HCT116 (cell line): Measurements from ENCODE around the gene OR13J1. TPM values are rescaled to one million over a fixed set of nuclear protein-coding genes. Genes with fewer than 3 reads are reported as not detected.

Experiments used
- ATAC-seq: fragments of 200-7000 bp; cut with Tn5 transposase; 2 replicates; pipeline ENCODE4 v1.9.1; 2020; ENCODE audit warnings: mild to moderate bottlenecking, moderate library complexity
- BruUV-seq: library from RNA; stranded (reverse); fragments of 400-500 nt; replicated peaks from 2 replicates; lab custom pipeline; 2021; lab: Mats Ljungman, UMichigan
- CTCF ChIA-PET: fragments of 300-600 bp; sonication (Branson Sonifier 250); formaldehyde crosslinking; loops from one replicate; lab custom pipeline; 2021; ENCODE audit warnings: antibody characterized with exemption; lab: Charles Lee
- POLR2A ChIA-PET: fragments of 300-600, 350-600 bp; sonication (Branson Sonifier 250); formaldehyde crosslinking; loops from one replicate; lab custom pipeline; 2021; ENCODE audit warnings: antibody characterized with exemption; lab: Charles Lee
- RAD21 ChIA-PET, 2 experiments: fragments of 300-600 bp; sonication (Branson Sonifier 250); formaldehyde crosslinking; loops; one replicate each; lab custom pipeline; 2023; ENCODE audit warnings: low total read pairs in 2 of 2; ENCODE audit not compliant: uncharacterized antibody in 2 of 2, unreplicated experiment in 2 of 2, low non-redundant PET in 1 of 2; lab: Charles Lee
- DNase-seq: peaks from one replicate; pipeline ENCODE4 v3.0.0-alpha.2; 2010; ENCODE audit warnings: low read depth, low spot score
- H2AFZ ChIP-seq: fragments of 200-600 bp; shearing (Covaris generic), sonication (generic); 2 replicates; pipeline ENCODE4 v1.6.1; 2017; ENCODE audit warnings: low read depth, mixed run types, mixed read lengths, antibody characterized with exemption, low read length; ENCODE audit not compliant: poor library complexity, severe bottlenecking
- H3K27ac ChIP-seq: 2 replicates; pipeline ENCODE4 v1.5.1; 2012; ENCODE audit warnings: low read depth, low read length
- H3K27me3 ChIP-seq: fragments of 200-600 bp; sonication (generic); 2 replicates; pipeline ENCODE4 v1.6.1; 2016; ENCODE audit warnings: mixed run types, low read length, mixed read lengths; ENCODE audit not compliant: insufficient read depth
- H3K36me3 ChIP-seq, 2 experiments: fragments of 200-500 bp in 1 of 2; fragments of 200-600 bp in 1 of 2; sonication (Bioruptor generic) in 1 of 2; sonication (generic) in 1 of 2; 2 replicates each; pipeline versions ENCODE4 v1.5.1 to v1.6.1; 2014 to 2016; ENCODE audit warnings: low read length in 2 of 2, inconsistent platforms in 1 of 2, mixed read lengths in 1 of 2, mixed run types in 1 of 2; ENCODE audit not compliant: insufficient read depth in 2 of 2, control insufficient read depth in 1 of 2
- H3K4me1 ChIP-seq, 2 experiments: fragments of 200-600 bp in 1 of 2; sonication (generic) in 1 of 2; 2 replicates each; pipeline versions ENCODE4 v1.5.1 to v1.6.1; 2012 to 2017; ENCODE audit warnings: low read length in 2 of 2, inconsistent platforms in 1 of 2, mild to moderate bottlenecking in 1 of 2, mixed read lengths in 1 of 2, mixed run types in 1 of 2, moderate library complexity in 1 of 2; ENCODE audit not compliant: insufficient read depth in 2 of 2, control insufficient read depth in 1 of 2
- H3K4me2 ChIP-seq: fragments of 200-600 bp; sonication (generic); 2 replicates; pipeline ENCODE4 v1.6.1; 2017; ENCODE audit warnings: mixed run types, low read length, mixed read lengths
- H3K4me3 ChIP-seq, 2 experiments: fragments of 200-600 bp in 1 of 2; sonication (generic) in 1 of 2; replicated peaks in 1 of 2; 2 replicates each; pipeline ENCODE4 v1.5.1; 2011 to 2016; ENCODE audit warnings: low read length in 2 of 2, control low read depth in 1 of 2, low read depth in 1 of 2, mild to moderate bottlenecking in 1 of 2, mixed read lengths in 1 of 2, mixed run types in 1 of 2
- H3K79me2 ChIP-seq: fragments of 200-600 bp; sonication (generic); 2 replicates; pipeline ENCODE4 v1.6.1; 2017; ENCODE audit warnings: mild to moderate bottlenecking, mixed run types, low read length, moderate library complexity, mixed read lengths; ENCODE audit not compliant: insufficient read depth
- H3K9ac ChIP-seq: fragments of 200-600 bp; sonication (generic); 2 replicates; pipeline ENCODE4 v1.6.1; 2016; ENCODE audit warnings: low read length, mixed read lengths
- H3K9me2 ChIP-seq: fragments of 200-600 bp; sonication (generic), shearing (Covaris generic); 2 replicates; pipeline ENCODE4 v1.6.1; 2017; ENCODE audit warnings: mixed run types, mild to moderate bottlenecking, moderate library complexity; ENCODE audit not compliant: insufficient read depth
- H3K9me3 ChIP-seq, 2 experiments: fragments of 200-500 bp in 1 of 2; fragments of 200-600 bp in 1 of 2; sonication (Bioruptor generic) in 1 of 2; sonication (generic) in 1 of 2; 2 replicates each; pipeline ENCODE4 v1.6.1; 2014 to 2017; ENCODE audit warnings: low read length in 2 of 2, mixed read lengths in 2 of 2, inconsistent platforms in 1 of 2, low read depth in 1 of 2, mild to moderate bottlenecking in 1 of 2, mixed run types in 1 of 2, moderate library complexity in 1 of 2; ENCODE audit not compliant: control insufficient read depth in 1 of 2, insufficient read depth in 1 of 2
- H4K20me1 ChIP-seq: fragments of 200-600 bp; sonication (generic), shearing (Covaris generic); 2 replicates; pipeline ENCODE4 v1.6.1; 2017; ENCODE audit warnings: mixed run types, mild to moderate bottlenecking, moderate library complexity; ENCODE audit not compliant: insufficient read depth
- ATF3 ChIP-seq: IDR thresholded peaks from 2 replicates; pipeline ENCODE4 v1.6.1; 2012
- CEBPB ChIP-seq: IDR thresholded peaks from 2 replicates; pipeline ENCODE4 v1.6.1; 2012; ENCODE audit warnings: low read depth
- EZH2 ChIP-seq: fragments of 200-600 bp; sonication (generic); IDR thresholded peaks from 2 replicates; pipeline ENCODE4 v1.6.1; 2017; ENCODE audit warnings: antibody characterized with exemption, mixed run types
- EZH2phosphoT487 ChIP-seq: fragments of 200-600 bp; IDR thresholded peaks from 2 replicates; pipeline ENCODE4 v1.6.1; 2018; ENCODE audit warnings: antibody characterized with exemption, borderline replicate concordance
- FOSL1 ChIP-seq: IDR thresholded peaks from 2 replicates; pipeline ENCODE4 v1.6.1; 2012; ENCODE audit warnings: low read depth
- JUND ChIP-seq: IDR thresholded peaks from 2 replicates; pipeline ENCODE4 v1.6.1; 2012
- MAX ChIP-seq: IDR thresholded peaks from 2 replicates; pipeline ENCODE4 v1.6.1; 2012
- POLR2A ChIP-seq: IDR thresholded peaks from 2 replicates; pipeline ENCODE4 v1.7.0; 2011; ENCODE audit warnings: borderline replicate concordance; ENCODE audit not compliant: insufficient read depth, insufficient read length; ENCODE audit errors: extremely low read depth
- POLR2AphosphoS5 ChIP-seq: IDR thresholded peaks from 2 replicates; pipeline ENCODE4 v1.6.1; 2011; ENCODE audit warnings: mild to moderate bottlenecking, low read depth, low read length, moderate library complexity
- REST ChIP-seq: IDR thresholded peaks from 2 replicates; pipeline ENCODE4 v1.6.1; 2012; ENCODE audit warnings: low read depth
- SIN3A ChIP-seq: IDR thresholded peaks from 2 replicates; pipeline ENCODE4 v1.6.1; 2012; ENCODE audit warnings: low read depth
- SRF ChIP-seq: IDR thresholded peaks from 2 replicates; pipeline ENCODE4 v1.6.1; 2012; ENCODE audit warnings: low read depth
- TCF7L2 ChIP-seq: IDR thresholded peaks from 2 replicates; pipeline ENCODE4 v1.7.0; 2011; ENCODE audit warnings: borderline replicate concordance, inconsistent platforms; ENCODE audit not compliant: insufficient read depth, insufficient read length; ENCODE audit errors: extremely low read depth
- YY1 ChIP-seq: IDR thresholded peaks from 2 replicates; pipeline ENCODE4 v1.6.1; 2011; ENCODE audit warnings: low read length, low read depth, moderate library complexity, mild to moderate bottlenecking; ENCODE audit not compliant: insufficient replicate concordance; ENCODE audit errors: extremely low read depth
- ZFX ChIP-seq: fragments of 450-650 bp; IDR thresholded peaks from 2 replicates; pipeline ENCODE4 v1.6.1; 2017
- ZNF274 ChIP-seq: fragments of 200-500 bp; sonication (Bioruptor generic); IDR thresholded peaks from 2 replicates; pipeline ENCODE4 v1.6.1; 2014; ENCODE audit warnings: mild to moderate bottlenecking, low read depth, low read length, inconsistent platforms
- intact Hi-C: fragments of 100-400 bp; cut with micrococcal nuclease; formaldehyde crosslinking; loops from 2 replicates; pipeline ENCODE4 v1.10.0; 2022
- total RNA-seq: library from RNA; stranded (reverse); gene quantifications from one replicate; pipeline ENCODE4 v1.2.1, GENCODE V29; 2021; ENCODE audit not compliant: unreplicated experiment

Gene OR13J1
- total RNA-seq, 1 experiment from 2014 or later = not detected

- DNase-seq (no peak), ATAC-seq (no peak)
- H4K20me1 ChIP-seq = no peaks in the 10 kb centered on the region
- no peaks in the 10 kb centered on the region for H3K36me3 ChIP-seq
- peaks cover 3 to 6% of the 10 kb centered on the region in 2 experiments; a peak in 2 of 4 replicates for H3K4me1 ChIP-seq
- BruUV-seq = no TSS peak
- no peak overlapping the region for H3K4me2 ChIP-seq
- no peak overlapping the region for H3K27ac ChIP-seq
- H3K9ac ChIP-seq = no peak overlapping the region
- H3K9me2 ChIP-seq = no peaks in the 10 kb centered on the region
- no peak overlapping the region for H2AFZ ChIP-seq
- no peak for TF ChIP-seq ATF3
- no peak for TF ChIP-seq FOSL1
- no peak for TF ChIP-seq YY1
- TF ChIP-seq CEBPB = no peak
- no peak for TF ChIP-seq POLR2AphosphoS5
- TF ChIP-seq TCF7L2 = no peak
- TF ChIP-seq SRF = no peak
- TF ChIP-seq ZFX = no peak
- TF ChIP-seq MAX = no peak
- no peak for TF ChIP-seq JUND
- TF ChIP-seq SIN3A = no peak
- no peak for TF ChIP-seq REST
- TF ChIP-seq EZH2phosphoT487 = no peak
- no peak for TF ChIP-seq ZNF274
- no peak for TF ChIP-seq EZH2
- no peak for TF ChIP-seq POLR2A
- ChIA-PET CTCF (interaction anchor here (1.8 kb wide), 1 partner anchor 13 kb away, joined by 9 read pairs; no protein-coding TSS in a partner anchor), POLR2A (no interaction called here), RAD21 (no interaction called here)
- no peaks in the 10 kb centered on the region for H3K27me3 ChIP-seq
- H3K79me2 ChIP-seq = no peaks in the 10 kb centered on the region
- intact Hi-C loops = no loop called here
- no peak overlapping the region for H3K4me3 ChIP-seq
- H3K9me3 ChIP-seq = no peaks in the 10 kb centered on the region
Observed at GRCh38 chr9:35869621-35870216, 482 bp downstream of the OR13J1 start.
